Aorta (tissue), 5 donors: Measurements from ENCODE around the gene NECTIN4. TPM values are rescaled to one million over a fixed set of nuclear protein-coding genes. Genes with fewer than 3 reads are reported as not detected.
A peak's percentile ranks its signal among the peaks of the same experiment; 100 is the strongest.

Experiments used
- ATAC-seq: fragments of 200-7000 bp; cut with Tn5 transposase; one replicate; pipeline ENCODE4 v1.9.1; 2022; ENCODE audit warnings: moderate library complexity; ENCODE audit not compliant: low FRiP score
- DNase-seq, 2 donors: peaks; one replicate each; pipeline ENCODE4 v3.0.0-alpha.2; 2020
- H3K27ac ChIP-seq, 2 donors: one replicate each; pipeline ENCODE4 v1.5.1; 2013; ENCODE audit warnings: low read length in 2 of 2, mild to moderate bottlenecking in 2 of 2, moderate library complexity in 2 of 2, control low read depth in 1 of 2, inconsistent platforms in 1 of 2, low read depth in 1 of 2
- H3K27me3 ChIP-seq, 2 donors: one replicate each; pipeline ENCODE4 v1.6.1; 2013; ENCODE audit warnings: control low read depth in 1 of 2, low read length in 1 of 2, mild to moderate bottlenecking in 1 of 2, moderate library complexity in 1 of 2; ENCODE audit not compliant: insufficient read depth in 2 of 2, control insufficient read depth in 1 of 2
- H3K36me3 ChIP-seq, 2 donors: one replicate each; pipeline ENCODE4 v1.6.1; 2013; ENCODE audit warnings: control low read depth in 1 of 2, low read length in 1 of 2, mild to moderate bottlenecking in 1 of 2; ENCODE audit not compliant: insufficient read depth in 2 of 2, control insufficient read depth in 1 of 2
- H3K4me1 ChIP-seq, 2 donors: one replicate each; pipeline ENCODE4 v1.6.1; 2013; ENCODE audit warnings: low read length in 2 of 2, control low read depth in 1 of 2, mild to moderate bottlenecking in 1 of 2, moderate library complexity in 1 of 2; ENCODE audit not compliant: insufficient read depth in 2 of 2, control insufficient read depth in 1 of 2
- H3K4me3 ChIP-seq, 2 donors: one replicate each; pipeline ENCODE4 v1.5.1; 2013; ENCODE audit warnings: low read length in 2 of 2, control low read depth in 1 of 2, mild to moderate bottlenecking in 1 of 2
- H3K9me3 ChIP-seq: one replicate; pipeline ENCODE4 v1.6.1; 2013; ENCODE audit warnings: mild to moderate bottlenecking, low read length; ENCODE audit not compliant: control insufficient read depth
- WGBS, 2 donors: extraction: QIAGEN DNeasy Blood & Tissue Kit; methylation state at CpG; one replicate each; pipeline ENCODE4 v1.1.7; 2013; 5-methylcytosine and 5-hydroxymethylcytosine counted together
- intact Hi-C, 2 donors: fragments of 100-400 bp; cut with DNase I; formaldehyde crosslinking; loops; one replicate each; pipeline versions ENCODE4 v1.14.2 to v1.15.0; 2022
- polyA plus RNA-seq, 2 donors: library from polyadenylated mRNA; stranded (reverse); fragments of 200-250 nt; gene quantifications; one replicate each; pipeline ENCODE4 v1.2.3, GENCODE V29; 2013
- total RNA-seq, 2 donors: library from RNA; stranded (reverse); fragmentation: NEBNext Ultra II Directional; extraction: Animal tissue kit (Norgen Biotek cat#: 25700); gene quantifications; one replicate each; pipeline ENCODE4 v1.2.1, GENCODE V29; 2021
- donor health status: healthy with polysubstance abuse.
- donor health status: Bipolar disorder and iron deficiency.
- donor health status: DM: no; HTN: no; CAD: no.
- donor health status: DM: no; HTN: no; CAD: no.
- donor health status: DM: yes; HTN: yes; CAD: no.

Gene NECTIN4
- total and polyA plus RNA-seq, 4 donors: 0.24 to 0.26 TPM; not detected in 2

- H3K27ac ChIP-seq: peak within 1 kb of the TSS in 1 of 2 donors; percentile 48
- intact Hi-C loops: loop anchor here in 1 of 2 donors (5.0 kb wide), 1 partner anchor 101 kb away; no protein-coding TSS in a partner anchor
- peak within 1 kb of the TSS; percentile 46 to 54 for H3K4me3 ChIP-seq
- peaks cover 0 to 2% of the 10 kb centered on the region in 2 donors for H3K4me1 ChIP-seq
- H3K36me3 ChIP-seq: peaks cover 0 to 6% of the 10 kb centered on the region in 2 donors
- WGBS, 2 donors: 5 to 7% methylated on average over 58 to 71 of the region's 71 CpGs
- no peaks in the 10 kb centered on the region for H3K27me3 ChIP-seq
- peak; percentile 78 to 86 for DNase-seq
- ATAC-seq: peak; percentile 86
- no peaks in the 10 kb centered on the region for H3K9me3 ChIP-seq
These were observed 9.1 kb upstream of the NECTIN4 start, which contains the start of gene KLHDC9 for GRCh38 chr1:161098210-161099068. Gene KLHDC9 (plus strand): TSS chr1:161098361. CDS start chr1:161098536, 175 bp downstream.

GRCh38 chr1:161096530-161096929 is 7.2 kb upstream of the NECTIN4 start:
- peak; percentile 31 for ATAC-seq
- Histone ChIP-seq H3K4me1 (peaks cover 0 to 2% of the 10 kb centered on the region in 2 donors), H3K36me3 (peaks cover 0 to under 1% of the 10 kb centered on the region in 2 donors), H3K9me3 (no peaks in the 10 kb centered on the region), H3K27me3 (no peaks in the 10 kb centered on the region), H3K27ac (no peak overlapping the region), H3K4me3 (no peak overlapping the region)
- no peak for DNase-seq
- WGBS, 2 donors: 48 to 60% methylated on average over 1 of the region's 1 CpG
- intact Hi-C loops: loop anchor here in 1 of 2 donors (5.0 kb wide), 1 partner anchor 99 kb away; no protein-coding TSS in a partner anchor

- WGBS, 2 donors: 96 to 97% methylated on average over 2 of the region's 2 CpGs
- peaks cover 0 to 2% of the 10 kb centered on the region in 2 donors for H3K4me1 ChIP-seq
- no peaks in the 10 kb centered on the region for H3K36me3 ChIP-seq
- intact Hi-C loops: loop anchor here in 1 of 2 donors (5.0 kb wide), 1 partner anchor 99 kb away; no protein-coding TSS in a partner anchor
- DNase-seq: no peak
- ATAC-seq: no peak
- no peak overlapping the region for H3K27ac ChIP-seq
- no peak overlapping the region for H3K4me3 ChIP-seq
- H3K9me3 ChIP-seq: no peaks in the 10 kb centered on the region
- no peaks in the 10 kb centered on the region for H3K27me3 ChIP-seq
These were observed 6.7 kb upstream of the NECTIN4 start for GRCh38 chr1:161096015-161096414.

GRCh38 chr1:161095230-161095629 is 5.9 kb upstream of the NECTIN4 start:
- DNase-seq: no peak
- WGBS, 2 donors: 92 to 94% methylated on average over 6 of the region's 6 CpGs
- intact Hi-C loops: loop anchor here in 1 of 2 donors (5.0 kb wide), 1 partner anchor 98 kb away; no protein-coding TSS in a partner anchor

GRCh38 chr1:161094481-161094880 is 5.1 kb upstream of the NECTIN4 start:
- DNase-seq: no peak
- H3K27me3 ChIP-seq: no peaks in the 10 kb centered on the region
- intact Hi-C loops: loop anchor here in 1 of 2 donors (5.0 kb wide), 1 partner anchor 97 kb away; no protein-coding TSS in a partner anchor
- no peak overlapping the region for H3K4me3 ChIP-seq
- H3K9me3 ChIP-seq: no peaks in the 10 kb centered on the region
- no peak overlapping the region for H3K27ac ChIP-seq
- no peaks in the 10 kb centered on the region for H3K36me3 ChIP-seq
- peaks cover 0 to 2% of the 10 kb centered on the region in 2 donors for H3K4me1 ChIP-seq
- WGBS, 2 donors: 95 to 97% methylated on average over 13 to 14 of the region's 14 CpGs
- no peak for ATAC-seq

More at GRCh38 chr1:161095230-161095629, 5.9 kb upstream of the NECTIN4 start:
- Histone ChIP-seq H3K9me3 (no peaks in the 10 kb centered on the region), H3K4me3 (no peak overlapping the region), H3K4me1 (peaks cover 0 to 2% of the 10 kb centered on the region in 2 donors), H3K27me3 (no peaks in the 10 kb centered on the region), H3K27ac (no peak overlapping the region), H3K36me3 (no peaks in the 10 kb centered on the region)
- ATAC-seq: no peak

- intact Hi-C loops: loop anchor here in 1 of 2 donors (5.0 kb wide), 1 partner anchor 95 kb away; no protein-coding TSS in a partner anchor
- H3K9me3 ChIP-seq: no peaks in the 10 kb centered on the region
- no peaks in the 10 kb centered on the region for H3K36me3 ChIP-seq
- DNase-seq: no peak
- peaks cover 0 to 2% of the 10 kb centered on the region in 2 donors for H3K4me1 ChIP-seq
- no peak for ATAC-seq
- no peaks in the 10 kb centered on the region for H3K27me3 ChIP-seq
- no peak overlapping the region for H3K4me3 ChIP-seq
- WGBS, 2 donors: 82 to 90% methylated on average over 3 of the region's 3 CpGs
- H3K27ac ChIP-seq: no peak overlapping the region
These were observed 3.3 kb upstream of the NECTIN4 start for GRCh38 chr1:161092621-161093028.

GRCh38 chr1:161091796-161092507 is 2.6 kb upstream of the NECTIN4 start:
- intact Hi-C loops: loop anchor here in 1 of 2 donors (5.0 kb wide), 1 partner anchor 95 kb away; no protein-coding TSS in a partner anchor
- DNase-seq: no peak

GRCh38 chr1:161091093-161091492 is 1.7 kb upstream of the NECTIN4 start:
- Histone ChIP-seq H3K4me3 (no peak overlapping the region), H3K27me3 (no peaks in the 10 kb centered on the region), H3K9me3 (no peaks in the 10 kb centered on the region), H3K4me1 (no peaks in the 10 kb centered on the region), H3K27ac (no peak overlapping the region), H3K36me3 (no peaks in the 10 kb centered on the region)
- 82 to 86% methylated on average over 5 of the region's 5 CpGs for WGBS, 2 donors
- intact Hi-C loops: loop anchor here in 1 of 2 donors (5.0 kb wide), 1 partner anchor 94 kb away; no protein-coding TSS in a partner anchor
- no peak for ATAC-seq
- DNase-seq: no peak

More at GRCh38 chr1:161091796-161092507, 2.6 kb upstream of the NECTIN4 start:
- Histone ChIP-seq H3K4me1 (no peaks in the 10 kb centered on the region), H3K27me3 (no peaks in the 10 kb centered on the region), H3K27ac (no peak overlapping the region), H3K4me3 (no peak overlapping the region), H3K9me3 (no peaks in the 10 kb centered on the region), H3K36me3 (no peaks in the 10 kb centered on the region)
- ATAC-seq: no peak
- 88 to 92% methylated on average over 7 of the region's 7 CpGs for WGBS, 2 donors
